ENCODE measurements around the gene ACACB.

ACACB gene

GRCh38 chr12:109221277-109221931 is 105.0 kb downstream of the ACACB start:
- DNase-seq, result no peak

GRCh38 chr12:109222062-109222461 is 105.7 kb downstream of the ACACB start:
- no peak for DNase-seq

DNA sequence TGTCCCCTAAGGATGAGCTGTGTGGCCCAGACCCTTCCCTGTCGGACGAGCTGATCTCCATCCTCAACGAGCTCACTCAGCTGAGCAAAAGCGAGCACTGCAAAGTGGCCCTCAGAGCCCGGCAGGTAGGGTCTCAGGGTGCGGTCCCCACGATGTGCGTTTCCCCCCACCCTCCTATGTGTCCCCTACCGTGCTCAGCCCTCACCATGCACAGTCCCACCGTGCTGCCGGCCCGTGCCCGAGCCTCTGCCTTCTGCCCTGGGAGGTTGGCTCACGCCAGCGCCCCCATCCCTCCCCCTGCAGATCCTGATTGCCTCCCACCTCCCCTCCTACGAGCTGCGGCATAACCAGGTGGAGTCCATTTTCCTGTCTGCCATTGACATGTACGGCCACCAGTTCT is 106.1 kb downstream of the ACACB start:
- no peak for DNase-seq

- no peak for DNase-seq
These were observed 106.8 kb downstream of the ACACB start for GRCh38 chr12:109223211-109223610.

- no peak for DNase-seq
These were observed 107.5 kb downstream of the ACACB start for GRCh38 chr12:109223868-109224267.

- DNase-seq, result no peak
These were observed 112.3 kb downstream of the ACACB start for GRCh38 chr12:109228664-109229063.

- no peak for DNase-seq
These were observed 113.8 kb downstream of the ACACB start for GRCh38 chr12:109230193-109230592.

DNA sequence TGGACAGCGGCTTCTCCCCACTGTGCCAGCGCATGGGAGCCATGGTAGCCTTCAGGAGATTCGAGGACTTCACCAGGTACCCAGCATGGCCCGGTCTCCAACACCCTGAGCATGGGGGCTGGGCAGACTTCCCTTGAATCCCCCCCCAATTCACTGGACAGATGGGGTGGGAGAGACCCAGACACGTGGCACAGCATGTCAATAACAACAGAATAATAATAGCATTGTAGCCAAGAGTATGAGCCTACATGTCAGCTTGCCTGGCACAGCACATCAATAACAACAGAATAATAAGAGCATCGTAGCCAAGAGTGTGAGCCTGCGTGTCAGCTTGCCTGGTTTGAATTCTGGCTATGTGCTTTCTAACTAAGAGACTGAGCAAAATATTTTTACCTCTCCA is 116.3 kb downstream of the ACACB start:
- DNase-seq, result no peak

GRCh38 chr12:109234012-109234411 is 117.6 kb downstream of the ACACB start:
- no peak for DNase-seq

GRCh38 chr12:109236257-109236656 is 119.9 kb downstream of the ACACB start:
- DNase-seq, result no peak

DNA sequence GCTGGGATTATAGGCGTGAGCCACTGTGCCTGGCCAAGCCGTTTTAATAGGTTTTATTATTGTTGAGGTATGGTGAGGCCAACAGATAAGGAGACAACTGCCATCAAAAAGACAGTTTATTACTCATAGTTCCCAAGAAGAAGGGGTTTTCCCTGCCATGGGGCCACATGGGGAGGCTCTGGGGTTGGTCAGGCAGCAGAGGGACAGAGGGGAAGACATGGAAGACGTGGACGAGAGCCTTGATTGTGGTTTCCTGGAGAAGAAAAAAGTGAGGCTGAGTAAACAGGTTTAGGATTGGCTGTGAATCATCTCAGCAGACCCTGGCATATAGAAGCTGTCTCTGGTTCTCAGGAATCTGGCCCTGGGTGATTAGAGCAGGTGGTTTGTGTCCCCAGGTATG is 122.8 kb downstream of the ACACB start:
- no peak for DNase-seq

- no peak for DNase-seq
These were observed 123.3 kb downstream of the ACACB start for GRCh38 chr12:109239691-109240090.

- no peak for DNase-seq
These were observed 124.0 kb downstream of the ACACB start for GRCh38 chr12:109240365-109240764.

GRCh38 chr12:109241936-109242335 is 125.5 kb downstream of the ACACB start:
- no peak for DNase-seq

GRCh38 chr12:109244073-109244472 is 127.7 kb downstream of the ACACB start:
- no peak for DNase-seq

DNA sequence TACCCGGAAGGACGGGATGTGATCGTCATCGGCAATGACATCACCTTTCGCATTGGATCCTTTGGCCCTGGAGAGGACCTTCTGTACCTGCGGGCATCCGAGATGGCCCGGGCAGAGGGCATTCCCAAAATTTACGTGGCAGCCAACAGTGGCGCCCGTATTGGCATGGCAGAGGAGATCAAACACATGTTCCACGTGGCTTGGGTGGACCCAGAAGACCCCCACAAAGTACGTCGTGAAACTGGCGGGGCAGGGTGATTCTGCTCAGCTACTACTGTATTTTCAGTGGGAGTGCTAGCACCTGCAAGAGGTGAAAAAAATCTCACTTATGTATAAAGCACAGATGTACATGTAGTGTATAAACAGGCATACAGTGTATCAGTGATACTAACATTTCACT is 129.8 kb downstream of the ACACB start:
- no peak for DNase-seq

- no peak for DNase-seq
These were observed 131.7 kb downstream of the ACACB start for GRCh38 chr12:109247831-109248654.

DNA sequence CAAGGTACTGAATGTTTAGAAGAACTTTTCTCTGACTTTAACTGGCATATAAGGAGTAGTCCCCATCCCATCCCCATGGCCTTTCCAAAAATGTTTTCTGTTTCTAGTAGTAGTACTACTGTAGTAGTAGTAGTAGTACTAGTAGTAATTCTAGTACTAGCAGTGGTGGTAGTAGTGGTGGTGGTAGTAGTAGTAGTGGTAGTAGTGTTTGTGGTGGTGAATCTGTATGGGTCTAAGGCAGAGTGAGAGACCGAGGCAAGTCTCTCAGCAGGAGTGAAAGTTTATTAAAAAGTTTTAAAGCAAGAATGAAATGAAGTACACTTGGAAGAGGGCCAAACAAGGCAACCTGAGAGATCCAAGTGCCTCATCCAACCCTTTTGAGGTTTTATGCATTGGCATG is 134.1 kb downstream of the ACACB start:
- DNase-seq, result no peak

DNA sequence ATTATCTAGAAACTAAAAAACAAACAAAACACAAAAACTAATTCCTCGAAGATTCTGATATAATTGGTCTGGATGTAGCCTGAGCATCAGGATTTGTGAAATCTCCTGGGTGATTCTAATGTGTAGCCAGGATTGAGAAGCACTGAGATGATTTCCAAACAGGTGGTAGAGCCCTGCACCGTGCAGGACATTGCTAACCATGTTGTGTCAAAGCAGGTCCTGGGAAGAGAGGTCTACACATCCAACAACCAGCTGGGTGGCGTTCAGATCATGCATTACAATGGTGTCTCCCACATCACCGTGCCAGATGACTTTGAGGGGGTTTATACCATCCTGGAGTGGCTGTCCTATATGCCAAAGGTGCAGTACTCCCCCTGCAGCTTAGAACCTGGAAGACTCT is 136.4 kb downstream of the ACACB start:
- no peak for DNase-seq

GRCh38 chr12:109253913-109254544 is 137.6 kb downstream of the ACACB start:
- DNase-seq, result no peak

DNA sequence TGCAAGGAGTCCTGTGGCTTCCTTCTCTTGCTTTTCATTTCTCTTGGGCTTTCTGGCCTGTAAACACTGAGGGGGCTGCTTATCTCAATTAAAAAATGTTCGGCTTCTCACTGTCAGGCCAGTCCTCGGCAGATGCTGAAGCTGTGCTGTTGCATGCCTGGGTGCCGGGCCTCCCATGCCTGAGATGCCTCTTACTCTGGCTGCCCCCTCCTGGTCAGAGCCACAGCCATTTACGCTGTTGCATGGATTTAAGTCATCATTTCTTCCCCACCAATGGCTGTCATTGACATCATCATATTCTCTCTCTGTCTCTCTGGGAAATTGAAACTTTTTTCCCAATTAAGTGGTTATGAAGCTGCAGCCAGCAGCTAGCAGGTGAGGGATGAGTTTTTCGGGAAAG is 139.0 kb downstream of the ACACB start:
- DNase-seq, result peak; percentile 5

DNA sequence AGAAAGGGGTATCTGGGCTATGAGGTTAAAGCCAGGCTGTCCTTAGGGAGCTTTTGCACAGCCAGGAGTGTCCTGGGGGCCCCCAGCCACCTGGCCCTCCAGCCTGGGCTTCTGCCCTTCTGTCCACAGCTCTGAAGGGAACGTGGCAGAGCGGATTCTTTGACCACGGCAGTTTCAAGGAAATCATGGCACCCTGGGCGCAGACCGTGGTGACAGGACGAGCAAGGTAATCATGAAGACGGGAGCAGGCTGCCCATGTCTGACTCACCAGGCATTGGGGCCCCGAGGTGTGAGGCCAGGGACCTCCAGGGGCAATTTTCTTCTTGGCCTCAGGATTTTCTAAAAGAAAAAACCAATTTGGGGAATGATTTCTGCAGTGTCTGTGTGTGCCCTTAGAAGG is 139.6 kb downstream of the ACACB start:
- DNase-seq, result no peak

DNA sequence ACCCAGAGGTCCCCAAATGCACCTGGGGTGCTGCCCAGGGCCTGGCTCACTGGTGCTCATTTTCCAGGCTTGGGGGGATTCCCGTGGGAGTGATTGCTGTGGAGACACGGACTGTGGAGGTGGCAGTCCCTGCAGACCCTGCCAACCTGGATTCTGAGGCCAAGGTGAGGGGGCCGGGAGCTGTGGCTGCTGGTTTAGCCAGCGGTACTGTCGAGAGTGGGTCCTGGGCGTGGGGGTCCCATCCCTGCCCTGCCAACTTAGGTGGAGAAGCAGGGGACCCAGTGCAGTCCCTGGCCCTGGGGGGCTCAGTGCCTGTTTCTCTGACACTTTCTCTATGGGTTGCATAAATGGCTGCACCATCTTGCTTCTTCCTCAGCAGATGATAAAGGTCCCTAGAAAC is 141.8 kb downstream of the ACACB start:
- no peak for DNase-seq

Data from fibroblast of skin of scalp (primary cell).